Stomach (tissue), 4 donors: ENCODE data around the gene SEMA3F.

Source experiments
- EP300 ChIP-seq: sonication (generic); formaldehyde crosslinking; IDR thresholded peaks from one replicate; pipeline ENCODE4 v1.6.1; 2017; ENCODE audit warnings: antibody characterized with exemption
- POLR2A ChIP-seq, 4 donors: fragments of 450-650 bp; IDR thresholded peaks; one replicate each; pipeline ENCODE4 v1.6.1; 2016; ENCODE audit warnings: antibody characterized with exemption in 4 of 4, control low read depth in 2 of 4, mild to moderate bottlenecking in 1 of 4, moderate library complexity in 1 of 4
- POLR2AphosphoS5 ChIP-seq, 3 donors: sonication (generic); formaldehyde crosslinking; IDR thresholded peaks; one replicate each; pipeline ENCODE4 v1.6.1; 2016; ENCODE audit warnings: antibody characterized with exemption in 3 of 3
- TF ChIP-seq, protein P1 (sequence below), 7 experiments: fragments of 450-650 bp in 4 of 7; fragments of 200-600 bp in 3 of 7; sonication (generic) in 3 of 7; IDR thresholded peaks; one replicate each; pipeline ENCODE4 v1.5.1; 2016 to 2019; ENCODE audit warnings: antibody characterized with exemption in 7 of 7, control low read depth in 2 of 7, mild to moderate bottlenecking in 1 of 7

DNA sequence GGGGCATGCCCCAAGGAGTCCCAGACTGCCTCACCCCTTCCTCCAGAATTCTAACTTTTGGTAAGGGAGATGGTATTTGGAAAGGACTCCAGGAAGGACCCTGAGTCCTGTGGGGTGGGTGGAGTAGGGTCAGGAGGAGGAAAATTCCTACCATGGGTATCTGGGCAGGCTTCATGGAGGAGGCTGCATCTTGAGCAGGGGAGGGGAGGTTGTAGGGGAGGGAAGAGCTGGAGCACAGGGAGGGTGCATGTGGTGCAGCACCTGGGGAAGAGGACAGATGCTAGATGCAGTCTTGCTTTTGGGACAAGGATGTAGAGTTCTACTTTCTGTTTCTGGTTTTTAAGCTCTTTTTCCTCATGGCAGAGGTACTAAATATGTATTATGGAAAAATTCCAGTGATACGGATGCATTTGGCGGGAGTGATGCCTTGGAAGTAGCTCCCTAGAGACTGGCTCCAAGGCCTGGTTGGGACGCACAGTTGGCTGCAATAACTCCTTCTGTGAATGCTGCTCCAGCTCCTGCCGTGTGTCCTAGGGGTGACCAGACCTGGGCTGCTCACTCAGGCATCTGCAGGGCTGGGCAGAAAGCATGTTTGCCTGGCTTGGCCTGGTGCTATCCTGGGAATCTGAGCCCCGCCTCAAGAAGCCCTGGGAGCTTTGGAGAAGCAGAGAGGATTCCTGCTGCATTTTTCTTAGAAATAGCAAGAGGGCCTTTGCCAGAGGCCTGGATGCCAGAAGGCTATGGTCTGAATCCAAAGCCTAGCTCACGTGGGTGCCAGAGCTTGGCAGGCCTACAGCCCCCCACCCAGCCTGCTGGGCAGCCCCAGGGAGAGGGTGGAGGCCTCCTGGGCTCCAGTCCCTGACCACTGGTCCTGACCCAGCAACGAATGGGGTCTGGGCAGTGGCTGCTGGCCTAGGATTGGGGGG is 10.1 kb downstream of the SEMA3F start:
- TF ChIP-seq, protein P1, sequence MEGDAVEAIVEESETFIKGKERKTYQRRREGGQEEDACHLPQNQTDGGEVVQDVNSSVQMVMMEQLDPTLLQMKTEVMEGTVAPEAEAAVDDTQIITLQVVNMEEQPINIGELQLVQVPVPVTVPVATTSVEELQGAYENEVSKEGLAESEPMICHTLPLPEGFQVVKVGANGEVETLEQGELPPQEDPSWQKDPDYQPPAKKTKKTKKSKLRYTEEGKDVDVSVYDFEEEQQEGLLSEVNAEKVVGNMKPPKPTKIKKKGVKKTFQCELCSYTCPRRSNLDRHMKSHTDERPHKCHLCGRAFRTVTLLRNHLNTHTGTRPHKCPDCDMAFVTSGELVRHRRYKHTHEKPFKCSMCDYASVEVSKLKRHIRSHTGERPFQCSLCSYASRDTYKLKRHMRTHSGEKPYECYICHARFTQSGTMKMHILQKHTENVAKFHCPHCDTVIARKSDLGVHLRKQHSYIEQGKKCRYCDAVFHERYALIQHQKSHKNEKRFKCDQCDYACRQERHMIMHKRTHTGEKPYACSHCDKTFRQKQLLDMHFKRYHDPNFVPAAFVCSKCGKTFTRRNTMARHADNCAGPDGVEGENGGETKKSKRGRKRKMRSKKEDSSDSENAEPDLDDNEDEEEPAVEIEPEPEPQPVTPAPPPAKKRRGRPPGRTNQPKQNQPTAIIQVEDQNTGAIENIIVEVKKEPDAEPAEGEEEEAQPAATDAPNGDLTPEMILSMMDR (IDR thresholded peaks at IDR 0.05): no peak
- TF ChIP-seq EP300 (no peak), POLR2A (IDR thresholded peaks at IDR 0.05) (no peak), POLR2AphosphoS5 (IDR thresholded peaks at IDR 0.05) (no peak)
